Measurements from ENCODE around the gene ETV3.
"Not testable (repeated sequence)": the region's sequence is repeated elsewhere in the genome, so short reads cannot be mapped to it uniquely, and the experiment has no call there.

Gene ETV3

GRCh38 chr1:157111396-157112165 lies 26.6 kb downstream of the ETV3 start:
- no peak for DNase-seq

GRCh38 chr1:157110686-157111085 lies 27.5 kb downstream of the ETV3 start:
- DNase-seq = no peak

GRCh38 chr1:157110003-157110402 lies 28.2 kb downstream of the ETV3 start:
- DNase-seq = no peak

DNA sequence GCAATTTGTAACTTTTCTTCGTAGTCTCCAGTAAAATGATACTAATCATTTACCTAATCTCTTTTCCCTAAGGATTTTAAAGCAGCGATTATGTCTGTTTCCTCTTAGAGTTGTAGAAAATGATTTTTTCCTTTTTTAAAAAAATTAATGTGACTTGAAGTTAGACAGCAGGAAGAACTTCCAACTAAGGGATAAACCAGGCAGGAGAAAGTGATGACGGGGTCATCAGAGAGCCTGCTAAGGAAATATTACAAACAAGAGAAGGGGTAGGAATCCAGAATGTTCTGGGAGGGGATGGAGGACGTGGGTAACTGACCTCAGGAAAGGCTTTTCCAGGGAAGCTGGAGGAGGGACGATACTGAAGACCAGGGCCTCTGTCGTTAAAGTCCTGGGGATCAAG lies 29.7 kb downstream of the ETV3 start:
- DNase-seq = no peak

GRCh38 chr1:157107702-157108101 lies 30.5 kb downstream of the ETV3 start:
- DNase-seq = no peak

- no peak for DNase-seq
These were observed 31.4 kb downstream of the ETV3 start for GRCh38 chr1:157106813-157107189.

- peak; percentile 90 for DNase-seq
These were observed 32.0 kb downstream of the ETV3 start for GRCh38 chr1:157105988-157106812.

DNA sequence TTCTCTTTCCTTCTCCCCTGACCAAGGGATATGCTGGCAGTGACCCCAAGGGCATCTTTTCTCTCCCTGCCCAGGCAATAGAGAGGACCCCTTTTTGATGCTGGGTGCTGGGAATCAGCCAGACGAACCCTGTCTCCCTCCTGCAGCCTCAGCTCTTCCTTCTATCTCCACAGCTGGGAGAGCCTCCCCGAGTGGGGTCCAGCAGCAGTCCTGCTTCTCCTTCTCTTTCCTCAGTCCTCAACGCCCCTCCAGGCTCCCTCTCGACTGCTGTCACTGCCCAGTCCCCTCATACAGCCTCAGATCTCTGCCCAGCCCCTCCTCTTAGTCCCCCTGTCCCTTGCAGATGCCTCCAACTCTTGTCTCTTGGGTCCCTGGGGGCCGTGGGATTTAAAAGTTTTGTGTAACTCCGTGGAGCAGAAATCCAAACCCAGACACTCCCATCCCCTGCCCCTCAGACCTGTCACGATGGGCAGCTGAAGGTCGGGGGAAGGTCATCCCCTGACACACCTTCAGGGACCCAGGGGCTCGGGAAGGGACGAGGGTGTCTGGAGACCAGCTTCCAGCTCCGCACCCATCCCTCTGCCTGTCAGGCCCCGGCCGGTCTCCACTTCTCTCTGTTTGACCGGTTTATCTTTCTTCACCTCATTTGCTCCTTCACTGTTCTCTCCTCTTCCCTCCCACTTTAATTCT lies 32.8 kb downstream of the ETV3 start:
- DNase-seq = no peak

GRCh38 chr1:157104598-157105293 lies 33.4 kb downstream of the ETV3 start:
- peak; percentile 23 for DNase-seq

DNA sequence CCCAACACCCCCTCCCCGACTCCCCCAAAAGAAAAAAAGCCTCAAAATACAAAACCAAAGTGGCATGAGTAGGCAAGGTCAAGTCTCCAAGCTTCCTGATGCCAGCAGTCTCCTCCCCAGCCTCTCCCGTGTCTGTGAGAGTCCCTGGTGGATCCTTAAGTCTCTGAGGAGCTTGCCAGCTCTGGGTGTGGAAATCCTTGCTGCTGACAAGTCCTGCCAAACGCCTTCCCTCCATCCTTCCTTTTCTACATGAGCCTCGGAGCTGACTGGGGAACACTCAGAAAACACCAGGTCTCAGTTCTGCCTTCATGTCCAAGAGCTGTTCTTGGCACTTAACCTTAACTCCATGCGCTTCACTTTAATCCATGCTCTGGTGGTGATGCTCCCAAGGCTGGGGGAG lies 34.9 kb downstream of the ETV3 start:
- DNase-seq = no peak

DNA sequence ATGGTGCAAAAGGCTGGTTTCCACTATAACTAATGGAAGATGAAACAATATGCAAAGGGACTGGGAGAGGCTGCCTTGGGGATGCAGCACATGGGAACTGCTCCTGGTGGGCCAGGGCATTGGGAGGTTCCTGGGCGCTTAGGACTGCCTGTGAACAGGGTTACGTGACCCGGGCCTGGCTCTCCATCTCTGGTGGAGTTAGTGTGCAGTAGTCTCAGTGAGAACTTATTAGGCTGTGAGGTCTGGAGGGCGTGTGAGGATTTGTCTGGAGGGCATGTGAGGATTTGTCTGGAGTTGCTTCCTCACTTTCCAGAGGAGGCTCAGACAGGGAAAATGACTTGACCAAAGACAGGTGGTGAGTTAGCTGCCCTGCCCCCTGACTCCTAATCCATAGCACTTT lies 37.0 kb downstream of the ETV3 start:
- no peak for DNase-seq

DNA sequence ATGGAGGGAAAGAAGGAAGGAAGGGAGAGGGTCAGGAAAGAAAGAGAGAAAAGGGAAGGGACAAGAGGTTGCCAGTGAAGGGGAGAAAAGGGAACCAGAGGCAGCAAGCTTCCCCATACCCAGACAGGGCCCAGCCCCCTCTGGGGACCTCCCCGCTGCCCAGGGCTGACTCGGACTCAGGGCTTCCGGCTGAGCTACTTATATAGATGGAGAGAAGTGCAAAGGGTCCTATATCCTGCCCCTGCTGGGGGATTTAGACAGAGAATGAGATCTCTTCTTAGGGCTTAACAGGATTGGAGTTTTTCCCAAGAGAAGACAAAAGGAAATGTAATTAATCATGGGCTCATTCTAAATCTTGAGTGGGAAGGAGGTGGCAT lies 38.6 kb downstream of the ETV3 start, which contains the start of gene ETV3L:
Gene ETV3L, minus strand, starts transcription at position 176 of the 377 bp plus-strand sequence. CDS start 285 bp downstream, outside the sequence.
- DNase-seq = no peak

- not testable (repeated sequence) for DNase-seq
These were observed 39.1 kb downstream of the ETV3 start for GRCh38 chr1:157098987-157099632.

- no peak for DNase-seq
These were observed 39.7 kb downstream of the ETV3 start for GRCh38 chr1:157098519-157098918.

- DNase-seq = no peak
These were observed 40.5 kb downstream of the ETV3 start for GRCh38 chr1:157097692-157098091.

DNA sequence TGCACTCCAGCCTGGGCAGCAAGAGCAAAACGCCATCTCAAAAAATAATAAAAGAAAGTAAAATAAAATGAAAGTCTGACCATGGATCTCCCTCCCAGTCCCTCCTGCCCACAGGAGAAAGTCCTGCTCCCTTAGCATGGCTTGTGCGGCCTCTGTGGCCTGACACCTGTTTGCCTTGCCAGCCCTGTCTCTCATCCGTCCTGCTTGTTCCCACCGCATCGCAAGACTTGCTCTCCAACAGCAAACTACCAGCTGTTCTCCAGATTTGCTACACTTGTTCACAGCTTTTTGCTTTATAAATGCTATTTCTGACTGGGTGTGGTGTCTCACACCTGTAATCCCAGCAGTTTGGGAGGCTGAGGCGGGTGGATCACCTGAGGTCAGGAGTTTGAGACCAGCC lies 41.3 kb downstream of the ETV3 start:
- no peak for DNase-seq

GRCh38 chr1:157095551-157095950 lies 42.6 kb downstream of the ETV3 start:
- DNase-seq = no peak

- DNase-seq = no peak
These were observed 43.1 kb downstream of the ETV3 start for GRCh38 chr1:157095091-157095490.

GRCh38 chr1:157092831-157093230 lies 45.4 kb downstream of the ETV3 start:
- DNase-seq = no peak

DNA sequence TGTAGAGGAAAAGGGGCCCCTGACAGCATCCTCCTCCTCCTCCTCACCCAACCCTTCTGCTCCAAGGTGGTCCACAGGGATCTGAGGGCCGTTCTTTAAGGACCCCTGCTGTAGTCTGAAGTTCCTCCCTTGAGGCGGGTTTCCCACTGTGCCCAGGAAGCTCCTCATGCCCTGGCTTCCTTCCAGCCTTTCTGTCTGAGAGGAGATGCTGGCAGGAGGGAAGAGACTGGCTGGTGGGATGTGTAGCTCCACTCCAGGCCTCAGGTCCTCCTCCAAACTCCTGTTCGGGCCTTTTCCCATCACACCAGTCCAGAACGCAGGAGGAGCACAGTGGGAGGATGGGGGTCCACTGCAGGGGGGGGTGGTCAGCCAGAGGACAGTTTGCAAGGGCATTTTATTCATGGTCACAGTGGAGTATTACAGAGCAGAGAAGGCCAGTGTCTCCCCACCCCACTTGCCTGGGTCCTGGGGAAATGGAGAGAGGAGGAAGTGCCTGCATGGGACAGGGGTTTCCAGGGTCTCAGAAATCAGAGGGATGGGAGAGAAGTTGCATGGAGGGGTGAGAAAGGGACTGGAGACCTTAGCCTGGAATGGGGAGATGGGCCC lies 46.4 kb downstream of the ETV3 start:
- DNase-seq = no peak

- no peak for DNase-seq
These were observed 47.0 kb downstream of the ETV3 start for GRCh38 chr1:157091186-157091585.

DNA sequence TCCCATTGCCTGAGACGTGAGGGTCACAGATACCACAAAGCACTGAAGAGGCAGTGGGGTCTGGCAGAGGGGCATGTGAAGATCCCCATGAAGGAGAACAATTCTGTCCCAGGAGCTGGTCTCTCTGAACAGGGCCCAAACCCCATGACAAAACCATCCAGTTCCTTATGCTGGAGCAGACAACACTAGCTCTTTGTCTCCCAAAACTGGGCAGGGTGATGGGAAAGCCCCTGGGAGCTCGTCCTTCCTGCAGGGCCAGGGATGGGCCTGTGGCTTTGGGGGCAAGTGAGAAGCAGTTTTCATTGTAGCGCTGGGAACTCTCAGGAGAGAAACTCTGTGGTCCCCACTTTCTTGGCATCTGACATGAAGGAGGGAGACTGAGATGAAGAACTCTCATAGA lies 47.4 kb downstream of the ETV3 start:
- no peak for DNase-seq
